ENCODE measurements around the gene PAIP1.

DNA sequence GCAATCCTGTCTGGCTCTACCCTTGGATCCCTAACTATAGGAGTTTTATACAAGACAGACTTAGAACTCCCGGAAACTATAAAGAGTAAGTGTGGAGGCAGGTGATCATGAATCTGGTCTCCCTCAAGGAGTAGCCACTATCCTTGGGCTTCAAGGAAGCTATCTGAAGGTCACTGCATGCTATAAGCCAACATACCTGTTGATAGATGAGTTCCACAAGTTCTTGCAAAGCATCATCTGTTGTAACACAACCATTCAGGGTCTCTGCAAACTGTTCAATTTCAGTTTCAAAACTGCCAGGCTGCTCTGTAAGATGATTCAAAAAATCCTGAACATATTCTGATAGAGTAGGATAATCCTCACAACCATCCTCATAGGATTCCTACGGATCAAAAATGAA, 9.3 kb downstream of the PAIP1 start:
- TF ChIP-seq, protein P1, sequence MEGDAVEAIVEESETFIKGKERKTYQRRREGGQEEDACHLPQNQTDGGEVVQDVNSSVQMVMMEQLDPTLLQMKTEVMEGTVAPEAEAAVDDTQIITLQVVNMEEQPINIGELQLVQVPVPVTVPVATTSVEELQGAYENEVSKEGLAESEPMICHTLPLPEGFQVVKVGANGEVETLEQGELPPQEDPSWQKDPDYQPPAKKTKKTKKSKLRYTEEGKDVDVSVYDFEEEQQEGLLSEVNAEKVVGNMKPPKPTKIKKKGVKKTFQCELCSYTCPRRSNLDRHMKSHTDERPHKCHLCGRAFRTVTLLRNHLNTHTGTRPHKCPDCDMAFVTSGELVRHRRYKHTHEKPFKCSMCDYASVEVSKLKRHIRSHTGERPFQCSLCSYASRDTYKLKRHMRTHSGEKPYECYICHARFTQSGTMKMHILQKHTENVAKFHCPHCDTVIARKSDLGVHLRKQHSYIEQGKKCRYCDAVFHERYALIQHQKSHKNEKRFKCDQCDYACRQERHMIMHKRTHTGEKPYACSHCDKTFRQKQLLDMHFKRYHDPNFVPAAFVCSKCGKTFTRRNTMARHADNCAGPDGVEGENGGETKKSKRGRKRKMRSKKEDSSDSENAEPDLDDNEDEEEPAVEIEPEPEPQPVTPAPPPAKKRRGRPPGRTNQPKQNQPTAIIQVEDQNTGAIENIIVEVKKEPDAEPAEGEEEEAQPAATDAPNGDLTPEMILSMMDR (IDR thresholded peaks at IDR 0.05 in 8 of 11, conservative IDR thresholded peaks at IDR 0.05 in 3 of 11): no peak
- TF ChIP-seq POLR2AphosphoS5 (IDR thresholded peaks at IDR 0.05): no peak
